ENCODE results near the gene GRIPAP1.
"Not testable (repeated sequence)": the region's sequence is repeated elsewhere in the genome, so short reads cannot be mapped to it uniquely, and the experiment has no call there.

Gene GRIPAP1

DNA sequence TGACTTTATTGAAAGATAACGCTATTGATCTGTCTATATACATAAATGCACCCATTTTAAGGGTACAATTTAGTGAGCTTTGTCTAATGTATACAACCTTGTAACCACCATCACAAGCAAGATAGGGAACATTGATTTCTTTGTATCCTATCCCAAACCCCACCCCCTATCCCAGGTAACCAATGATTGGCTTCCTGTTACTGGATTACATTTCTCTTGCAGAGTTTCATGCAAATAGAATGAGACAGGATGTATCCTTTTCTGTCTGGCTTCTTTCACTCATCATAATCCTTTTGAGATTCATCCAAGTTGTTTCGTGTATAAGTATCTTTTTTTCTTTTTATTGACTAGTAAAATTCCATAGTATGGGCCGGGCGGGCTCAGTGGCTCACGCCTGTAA is 1.6 kb upstream of the GRIPAP1 start:
- peaks cover under 1% of the 10 kb centered on the region for H3K36me3 Mint-ChIP-seq
- DNase-seq (ENCODE audit: low spot score in 2 of 2) (no peak), ATAC-seq (ENCODE audit: low read depth) (no peak)
- no peaks in the 10 kb centered on the region for H3K27me3 Mint-ChIP-seq
- peak overlapping the region; percentile 49 for H3K4me3 Mint-ChIP-seq
- H3K27ac Mint-ChIP-seq, result no peak overlapping the region
- no peaks in the 10 kb centered on the region for H3K9me3 Mint-ChIP-seq
- peaks cover 9% of the 10 kb centered on the region for H3K4me1 Mint-ChIP-seq

DNA sequence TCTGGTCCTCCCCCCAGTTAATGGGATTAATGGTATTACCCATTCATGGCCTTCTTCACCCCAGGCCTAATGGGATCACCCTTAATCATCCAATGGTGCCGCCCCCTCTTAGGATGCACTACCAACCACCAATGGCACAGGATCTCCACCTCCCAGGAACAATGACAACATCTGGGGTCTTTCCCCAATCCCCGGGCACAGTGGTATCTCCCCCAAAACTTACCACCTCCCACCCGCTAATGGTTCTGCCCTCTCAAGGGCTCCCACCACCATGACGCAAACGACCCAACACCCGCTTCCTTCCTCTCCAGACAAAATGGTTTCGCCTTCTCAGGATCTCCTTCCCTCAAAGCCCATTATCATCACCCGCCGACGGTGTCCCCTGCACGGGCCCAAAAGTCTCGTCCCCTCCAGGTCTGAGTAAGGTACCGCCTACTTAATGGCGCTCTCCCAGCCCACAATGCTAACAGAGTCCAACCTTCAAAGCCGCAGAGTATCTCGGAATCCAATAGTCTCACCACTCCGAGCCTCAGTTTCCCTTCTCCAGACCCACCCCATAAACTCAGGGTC is 458 bp downstream of the GRIPAP1 start:
- peak; percentile 42 for ATAC-seq (ENCODE audit: low read depth)
- Mint-ChIP-seq H3K36me3 (peaks cover 16% of the 10 kb centered on the region), H3K27me3 (no peaks in the 10 kb centered on the region), H3K9me3 (no peaks in the 10 kb centered on the region), H3K4me3 (peak overlapping the region; percentile 97), H3K4me1 (peaks cover 24% of the 10 kb centered on the region), H3K27ac (peak overlapping the region; percentile 98)
- DNase-seq (ENCODE audit: low spot score in 2 of 2), result peak in 1 of 2 donors; percentile 30

DNA sequence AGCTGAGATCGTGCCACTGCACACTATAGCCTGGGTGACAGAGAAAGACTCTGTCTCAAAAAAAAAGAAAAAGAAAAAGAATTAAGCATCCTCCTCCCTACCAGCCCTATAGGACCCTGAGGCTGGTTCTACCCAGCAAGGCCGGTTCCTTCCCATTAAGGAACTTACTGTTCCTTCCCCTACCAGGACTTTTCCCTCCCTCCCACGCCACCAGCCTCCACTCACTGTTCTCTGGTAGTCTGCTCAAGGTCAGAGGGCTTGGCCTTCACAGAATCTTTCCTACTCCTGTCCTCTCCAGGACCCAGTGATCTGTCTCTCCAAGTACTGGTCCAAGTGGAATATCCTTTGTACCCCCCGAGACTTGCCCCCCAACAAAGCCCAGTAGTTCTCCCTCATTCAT is 1.4 kb downstream of the GRIPAP1 start:
- H3K9me3 Mint-ChIP-seq, result no peaks in the 10 kb centered on the region
- peaks cover 17% of the 10 kb centered on the region for H3K36me3 Mint-ChIP-seq
- H3K4me3 Mint-ChIP-seq, result peak overlapping the region; percentile 97
- peak overlapping the region; percentile 98 for H3K27ac Mint-ChIP-seq
- DNase-seq (ENCODE audit: low spot score in 2 of 2) (no peak), ATAC-seq (ENCODE audit: low read depth) (no peak)
- H3K4me1 Mint-ChIP-seq, result peaks cover 24% of the 10 kb centered on the region
- H3K27me3 Mint-ChIP-seq, result no peaks in the 10 kb centered on the region

DNA sequence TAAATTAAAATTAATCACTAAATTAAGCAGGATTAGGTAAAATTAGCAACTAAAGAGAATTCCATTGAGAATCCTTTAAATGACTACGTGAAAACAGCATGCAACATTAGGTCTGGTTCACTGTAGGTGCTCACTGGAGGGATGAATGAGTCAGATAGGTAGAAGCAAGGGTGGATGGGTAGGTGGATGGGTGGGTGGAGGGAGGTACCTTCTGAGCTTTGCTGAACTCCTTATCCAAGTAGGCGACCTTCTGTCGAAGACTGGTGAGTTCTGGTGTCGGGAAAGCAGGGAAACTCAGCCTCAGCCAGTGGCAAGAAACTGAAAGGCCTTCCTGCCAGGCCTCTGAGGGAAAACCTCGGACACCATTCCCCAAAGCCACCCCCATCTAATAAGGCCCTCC is 3.0 kb downstream of the GRIPAP1 start:
- no peak for DNase-seq (ENCODE audit: low spot score in 2 of 2)
- H3K4me1 Mint-ChIP-seq, result peaks cover 24% of the 10 kb centered on the region
- H3K4me3 Mint-ChIP-seq, result no peak overlapping the region
- no peak for ATAC-seq (ENCODE audit: low read depth)
- no peaks in the 10 kb centered on the region for H3K9me3 Mint-ChIP-seq
- no peak overlapping the region for H3K27ac Mint-ChIP-seq
- no peaks in the 10 kb centered on the region for H3K27me3 Mint-ChIP-seq
- H3K36me3 Mint-ChIP-seq, result peaks cover 22% of the 10 kb centered on the region

DNA sequence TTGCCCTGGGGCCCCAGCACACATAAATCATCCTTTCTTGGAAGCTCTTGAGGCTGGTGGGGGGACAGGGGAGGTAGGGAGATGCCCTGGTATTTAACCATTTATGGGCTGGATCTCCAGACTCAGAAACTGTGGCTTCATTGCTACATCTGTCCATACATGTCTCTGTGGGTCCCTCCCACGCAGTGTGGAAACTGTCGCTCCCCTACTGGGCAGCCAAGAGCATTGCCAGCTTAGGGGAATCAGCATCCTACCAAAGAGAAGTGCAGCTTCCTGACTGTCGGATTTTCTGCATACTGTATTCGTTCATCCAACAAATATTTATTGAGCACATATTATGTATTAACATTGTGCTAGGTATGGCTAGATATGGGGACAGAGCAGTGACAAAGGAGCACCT is 3.7 kb downstream of the GRIPAP1 start:
- Mint-ChIP-seq H3K27ac (no peak overlapping the region), H3K4me1 (peaks cover 24% of the 10 kb centered on the region), H3K27me3 (no peaks in the 10 kb centered on the region), H3K36me3 (peaks cover 26% of the 10 kb centered on the region), H3K9me3 (no peaks in the 10 kb centered on the region), H3K4me3 (no peak overlapping the region)
- DNase-seq (ENCODE audit: low spot score in 2 of 2) (no peak), ATAC-seq (ENCODE audit: low read depth) (no peak)

DNA sequence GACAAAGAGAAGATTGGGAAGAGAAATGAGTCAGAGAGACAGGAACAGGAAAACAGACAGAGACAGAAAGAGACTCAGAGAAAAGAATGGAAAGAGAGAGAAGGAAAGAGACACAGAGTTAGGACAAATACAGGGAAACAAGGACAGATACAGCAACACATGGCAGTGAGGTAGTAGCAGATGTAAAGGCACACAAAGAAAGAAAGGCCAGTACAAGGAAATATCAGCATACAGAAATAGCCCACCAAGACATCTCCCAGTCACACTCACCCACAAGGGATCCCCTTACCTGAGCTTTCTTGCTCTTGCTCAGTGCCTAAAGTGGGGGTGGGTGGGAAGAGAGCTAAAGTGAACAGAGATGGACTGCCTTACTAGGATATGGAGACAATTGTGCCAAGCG is 4.2 kb downstream of the GRIPAP1 start:
- no peak for ATAC-seq (ENCODE audit: low read depth)
- peaks cover 28% of the 10 kb centered on the region for H3K36me3 Mint-ChIP-seq

DNA sequence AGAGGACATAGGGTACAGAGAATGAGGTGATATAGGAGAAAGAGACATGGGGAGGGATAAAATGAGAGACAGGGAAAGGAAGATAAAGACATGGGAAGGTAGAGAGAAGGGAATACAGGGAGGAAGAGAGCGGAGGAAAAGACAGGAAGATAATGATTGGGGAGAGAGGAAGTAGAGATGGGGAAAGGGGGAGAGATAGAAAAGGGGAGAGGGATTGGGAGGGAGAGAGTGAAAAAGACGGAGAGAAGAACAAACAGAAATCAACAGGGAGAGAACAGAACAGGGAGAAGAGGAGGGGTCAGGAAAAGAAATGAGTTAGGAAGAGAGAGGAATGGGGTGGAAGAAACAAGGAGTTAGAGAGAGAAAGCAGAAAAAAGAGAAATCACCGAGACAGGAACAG is 4.6 kb downstream of the GRIPAP1 start:
- Mint-ChIP-seq H3K9me3 (no peaks in the 10 kb centered on the region), H3K4me1 (peaks cover 24% of the 10 kb centered on the region), H3K4me3 (no peak overlapping the region), H3K36me3 (peaks cover 29% of the 10 kb centered on the region), H3K27me3 (no peaks in the 10 kb centered on the region), H3K27ac (no peak overlapping the region)
- ATAC-seq (ENCODE audit: low read depth) (no peak), DNase-seq (ENCODE audit: low spot score in 2 of 2) (no peak)

More for the DNA sequence above, 4.2 kb downstream of the GRIPAP1 start:
- Mint-ChIP-seq H3K27ac (no peak overlapping the region), H3K9me3 (no peaks in the 10 kb centered on the region), H3K4me1 (peaks cover 24% of the 10 kb centered on the region), H3K4me3 (no peak overlapping the region), H3K27me3 (no peaks in the 10 kb centered on the region)
- DNase-seq (ENCODE audit: low spot score in 2 of 2), result no peak

DNA sequence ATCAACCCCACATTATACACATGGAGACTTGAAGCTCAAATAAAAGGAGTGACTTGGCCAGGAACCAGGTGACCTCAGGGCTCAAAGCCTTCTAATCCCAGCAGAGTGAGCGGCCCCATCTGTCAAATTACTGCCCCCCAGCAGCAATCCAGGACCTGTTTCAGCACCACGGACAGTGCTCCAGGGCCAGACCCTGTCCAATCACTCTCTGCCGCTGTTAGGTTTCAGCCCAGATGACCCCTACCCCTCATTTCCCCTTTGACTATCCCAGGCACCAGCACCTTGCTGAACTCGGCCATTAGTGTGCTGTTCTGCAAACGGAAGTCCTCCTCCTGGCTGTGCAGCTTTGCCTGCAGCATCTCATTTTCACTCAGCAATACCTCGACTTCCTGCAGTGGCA is 5.1 kb downstream of the GRIPAP1 start:
- Mint-ChIP-seq H3K27ac (no peak overlapping the region), H3K27me3 (no peaks in the 10 kb centered on the region), H3K9me3 (no peaks in the 10 kb centered on the region), H3K4me3 (no peak overlapping the region), H3K36me3 (peaks cover 32% of the 10 kb centered on the region), H3K4me1 (peaks cover 24% of the 10 kb centered on the region)
- no peak for DNase-seq (ENCODE audit: low spot score in 2 of 2)
- ATAC-seq (ENCODE audit: low read depth), result no peak

DNA sequence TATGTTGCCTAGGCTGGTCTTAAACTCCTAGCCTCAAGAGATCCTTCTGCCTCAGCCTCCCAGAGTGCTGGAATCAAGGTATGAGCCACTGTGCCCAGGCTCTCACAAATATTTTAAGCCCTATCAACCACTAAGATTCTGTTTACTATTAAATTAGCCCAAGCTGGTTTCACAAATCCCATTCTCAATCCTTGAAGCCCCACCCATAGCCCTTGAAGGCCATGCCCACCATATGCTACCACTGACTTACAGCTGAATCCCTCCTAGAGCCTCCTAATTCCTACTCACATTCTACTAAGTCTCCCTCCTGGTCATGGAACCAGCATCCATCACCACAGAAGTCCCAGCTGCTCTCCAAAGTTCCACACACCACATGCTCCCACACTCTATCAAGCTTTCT is 9.7 kb downstream of the GRIPAP1 start:
- H3K36me3 Mint-ChIP-seq, result peaks cover 29% of the 10 kb centered on the region
- no peak overlapping the region for H3K27ac Mint-ChIP-seq
- no peak for DNase-seq (ENCODE audit: low spot score in 2 of 2)
- ATAC-seq (ENCODE audit: low read depth), result no peak
- H3K4me1 Mint-ChIP-seq, result peaks cover 3% of the 10 kb centered on the region
- H3K4me3 Mint-ChIP-seq, result no peak overlapping the region
- H3K27me3 Mint-ChIP-seq, result no peaks in the 10 kb centered on the region
- no peaks in the 10 kb centered on the region for H3K9me3 Mint-ChIP-seq

DNA sequence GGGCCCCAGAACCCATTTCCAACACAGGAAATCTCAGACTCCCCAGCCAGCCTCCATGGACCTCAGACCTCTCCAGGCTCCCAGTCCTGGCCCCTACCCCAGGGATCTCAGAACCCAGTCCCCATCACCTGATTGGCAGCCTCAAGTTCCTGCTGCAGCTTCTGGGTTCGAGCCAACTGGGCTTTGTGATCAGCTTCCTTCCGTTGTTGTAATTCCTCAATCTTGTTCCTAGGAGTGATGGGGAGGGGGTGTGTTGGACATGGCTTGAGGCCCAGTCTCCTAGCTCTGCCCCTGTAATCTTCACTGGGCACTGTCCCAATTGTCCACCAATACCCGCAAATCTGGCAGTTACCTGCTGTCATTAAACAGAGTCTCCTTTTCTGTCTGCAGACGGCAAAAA is 12.6 kb downstream of the GRIPAP1 start:
- Mint-ChIP-seq H3K9me3 (no peaks in the 10 kb centered on the region), H3K4me3 (no peak overlapping the region), H3K27me3 (no peaks in the 10 kb centered on the region), H3K27ac (peak overlapping the region; percentile 29), H3K36me3 (peaks cover 24% of the 10 kb centered on the region), H3K4me1 (no peaks in the 10 kb centered on the region)
- DNase-seq (ENCODE audit: low spot score in 2 of 2) (no peak), ATAC-seq (ENCODE audit: low read depth) (no peak)

DNA sequence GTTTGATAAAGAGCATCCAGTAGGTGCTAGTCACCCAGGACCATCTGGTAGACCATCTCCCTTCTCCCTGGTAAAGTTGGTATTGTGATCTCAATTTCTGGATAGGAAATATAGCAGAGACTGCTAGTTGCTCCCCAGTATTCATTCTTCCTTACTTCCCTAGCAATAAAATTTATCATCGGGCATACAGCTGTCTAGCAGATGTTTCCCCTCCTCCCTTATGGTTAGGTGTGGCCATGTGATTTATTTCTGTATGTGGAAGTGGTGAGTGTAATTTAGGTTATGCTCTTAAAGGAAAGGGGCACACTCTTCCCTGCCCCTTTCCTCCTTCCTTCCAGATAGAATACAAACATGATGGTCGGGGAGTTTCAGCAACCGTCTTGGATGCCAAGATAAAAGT is 18.2 kb downstream of the GRIPAP1 start:
- ATAC-seq (ENCODE audit: low read depth), result no peak
- Mint-ChIP-seq H3K9me3 (no peaks in the 10 kb centered on the region), H3K4me3 (no peak overlapping the region), H3K36me3 (peaks cover 32% of the 10 kb centered on the region), H3K4me1 (no peaks in the 10 kb centered on the region), H3K27ac (peak overlapping the region; percentile 26), H3K27me3 (no peaks in the 10 kb centered on the region)
- DNase-seq (ENCODE audit: low spot score in 2 of 2), result no peak

DNA sequence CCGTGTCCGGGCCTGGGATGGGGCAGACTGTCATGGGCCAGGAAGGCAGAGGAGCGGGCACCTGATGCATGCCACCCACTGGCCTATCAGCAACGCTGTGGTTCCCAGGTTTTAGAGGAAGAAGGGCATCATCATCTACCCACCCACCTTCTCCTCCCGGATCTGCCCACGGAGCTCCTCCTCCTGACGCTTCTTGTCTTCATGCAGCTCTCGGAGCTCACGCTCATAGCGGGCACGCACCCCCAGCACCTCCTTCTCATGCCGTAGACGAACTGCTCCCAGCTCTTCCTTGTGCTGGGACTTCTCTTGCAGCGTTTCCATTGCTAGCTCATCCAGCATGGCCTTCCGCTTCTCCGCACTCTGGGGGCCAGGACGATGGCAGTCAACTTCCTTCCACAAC is 19.0 kb downstream of the GRIPAP1 start:
- peaks cover 32% of the 10 kb centered on the region for H3K36me3 Mint-ChIP-seq
- DNase-seq (ENCODE audit: low spot score in 2 of 2) (no peak), ATAC-seq (ENCODE audit: low read depth) (no peak)
- H3K27ac Mint-ChIP-seq, result peak overlapping the region; percentile 26
- no peak overlapping the region for H3K4me3 Mint-ChIP-seq
- H3K4me1 Mint-ChIP-seq, result no peaks in the 10 kb centered on the region
- H3K9me3 Mint-ChIP-seq, result no peaks in the 10 kb centered on the region
- no peaks in the 10 kb centered on the region for H3K27me3 Mint-ChIP-seq

DNA sequence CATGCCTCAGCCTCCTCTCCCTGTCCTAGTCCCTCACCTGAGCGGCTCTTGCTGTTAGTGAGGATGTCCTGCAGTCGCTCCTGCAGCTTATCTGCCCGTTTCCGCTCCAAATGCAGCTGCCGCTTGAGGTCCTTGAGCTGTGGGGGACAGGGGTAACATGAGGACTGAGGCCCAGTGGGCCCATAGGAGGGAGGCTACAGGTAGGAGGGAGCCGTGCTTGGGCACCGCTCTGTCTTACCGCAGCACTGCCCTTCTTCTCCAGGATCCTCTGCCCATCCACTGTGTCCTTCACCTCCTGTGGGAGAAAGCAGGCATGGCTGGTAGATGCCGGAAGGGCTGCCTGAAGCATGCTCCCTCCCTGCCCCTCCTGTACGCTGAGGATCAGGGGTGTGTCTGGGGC is 20.9 kb downstream of the GRIPAP1 start:
- H3K36me3 Mint-ChIP-seq, result peaks cover 36% of the 10 kb centered on the region
- H3K27me3 Mint-ChIP-seq, result no peaks in the 10 kb centered on the region
- H3K4me3 Mint-ChIP-seq, result no peak overlapping the region
- no peak overlapping the region for H3K27ac Mint-ChIP-seq
- DNase-seq (ENCODE audit: low spot score in 2 of 2) (no peak), ATAC-seq (ENCODE audit: low read depth) (no peak)
- no peaks in the 10 kb centered on the region for H3K9me3 Mint-ChIP-seq
- H3K4me1 Mint-ChIP-seq, result no peaks in the 10 kb centered on the region

DNA sequence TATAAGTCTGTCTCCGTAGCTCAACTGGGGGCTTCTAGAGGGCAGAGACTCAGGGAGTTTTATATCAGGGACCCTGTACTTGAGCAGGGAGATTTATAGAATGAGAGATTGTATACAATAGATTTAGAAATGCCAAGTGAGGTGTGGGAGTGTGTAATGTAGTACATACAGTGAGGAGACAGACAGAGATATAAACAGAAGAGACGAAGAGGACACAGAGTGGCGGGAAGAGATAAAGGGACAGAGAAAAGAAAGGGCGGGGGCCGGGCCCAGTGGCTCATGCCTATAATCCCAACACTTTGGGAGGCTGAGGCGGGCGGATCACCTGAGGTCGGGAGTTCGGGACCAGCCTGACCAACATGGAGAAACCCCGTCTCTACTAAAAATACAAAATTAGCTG is 21.7 kb downstream of the GRIPAP1 start:
- H3K36me3 Mint-ChIP-seq, result peaks cover 37% of the 10 kb centered on the region
- H3K4me1 Mint-ChIP-seq; H3K27me3 Mint-ChIP-seq; ATAC-seq (ENCODE audit: low read depth); H3K27ac Mint-ChIP-seq; H3K4me3 Mint-ChIP-seq; DNase-seq (ENCODE audit: low spot score in 2 of 2); H3K9me3 Mint-ChIP-seq: not testable (repeated sequence)

DNA sequence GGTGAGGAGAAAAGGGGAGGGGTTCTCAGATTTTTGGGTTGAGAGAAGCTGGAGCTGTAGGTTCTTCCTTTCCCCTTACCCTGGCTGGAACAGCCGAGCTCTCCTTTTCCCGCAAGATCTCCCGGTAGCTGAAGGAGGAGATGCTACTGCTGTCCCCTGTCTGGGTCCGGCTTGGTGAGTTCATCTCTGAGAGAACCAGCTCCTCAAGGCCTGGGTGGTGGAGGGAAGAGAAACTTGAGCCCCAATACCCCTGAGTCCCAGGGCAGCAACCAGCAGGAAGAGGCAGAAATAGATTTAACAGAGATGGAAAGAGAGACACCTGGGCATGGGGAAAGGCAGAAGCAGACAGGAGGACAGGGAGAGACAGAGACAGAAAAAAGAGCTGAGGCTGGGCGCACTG is 23.8 kb downstream of the GRIPAP1 start:
- H3K4me1 Mint-ChIP-seq, result peaks cover 6% of the 10 kb centered on the region
- ATAC-seq (ENCODE audit: low read depth) (no peak), DNase-seq (ENCODE audit: low spot score in 2 of 2) (no peak)
- no peaks in the 10 kb centered on the region for H3K27me3 Mint-ChIP-seq
- H3K27ac Mint-ChIP-seq, result peak overlapping the region; percentile 67
- peaks cover 31% of the 10 kb centered on the region for H3K36me3 Mint-ChIP-seq
- H3K4me3 Mint-ChIP-seq, result no peak overlapping the region
- H3K9me3 Mint-ChIP-seq, result no peaks in the 10 kb centered on the region

Data from memory B cell (primary cell).